Right renal cortex interstitium (tissue), 3 donors: ENCODE measurements around the gene PFKFB4. TPM values are rescaled to one million over a fixed set of nuclear protein-coding genes. Genes with fewer than 3 reads are reported as not detected.
"Not testable (repeated sequence)": the region's sequence is repeated elsewhere in the genome, so short reads cannot be mapped to it uniquely, and the experiment has no call there.

Source experiments
- DNase-seq, 3 donors: peaks; one replicate each; pipeline ENCODE4 v3.0.0-alpha.2; 2013; ENCODE audit warnings: low read depth in 3 of 3, low spot score in 2 of 3
- polyA plus RNA-seq, 3 donors: library from polyadenylated mRNA; unstranded; fragments of 120-200 nt; gene quantifications; one replicate each; pipeline ENCODE4 v1.2.1, GENCODE V29; 2013; ENCODE audit not compliant: insufficient read length in 3 of 3

PFKFB4 gene
- polyA plus RNA-seq, 3 donors, result 3.9 to 4.4 (median 4.1) TPM

DNA sequence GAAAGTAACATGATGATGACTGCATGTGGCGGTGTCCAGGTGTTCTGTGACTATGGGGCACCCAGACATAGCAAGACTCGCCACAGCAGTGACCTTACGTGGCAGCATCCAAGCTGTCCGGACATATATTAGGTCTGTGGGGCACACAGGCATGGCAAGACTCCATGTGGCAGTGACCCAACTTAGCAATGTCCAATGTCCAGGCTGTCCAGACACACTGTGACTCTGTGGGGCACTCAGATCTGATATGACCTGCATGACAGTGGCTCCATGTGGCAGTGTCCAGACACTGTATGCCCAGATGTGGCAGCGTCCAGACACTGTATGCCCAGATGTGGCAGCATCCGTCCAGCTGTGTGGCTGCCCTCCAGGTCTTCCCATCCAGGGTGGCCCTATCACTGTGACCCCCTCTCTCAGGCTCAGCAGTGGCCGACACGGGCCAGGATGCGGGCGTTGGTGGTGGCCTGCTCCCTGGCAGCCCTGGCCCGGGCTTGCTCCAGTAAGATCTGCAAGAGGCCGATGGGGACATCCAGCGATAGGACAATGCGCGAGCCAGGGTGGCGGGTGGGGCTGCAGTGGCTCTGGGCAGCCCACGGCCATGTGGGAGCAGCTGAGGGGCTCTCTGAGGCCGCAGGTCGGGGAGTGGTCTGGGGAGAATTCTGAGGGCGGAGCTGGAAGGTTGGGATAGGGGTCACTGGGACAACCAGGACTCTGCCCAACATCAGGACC is 5.9 kb upstream of the PFKFB4 start:
- no peak for DNase-seq

DNA sequence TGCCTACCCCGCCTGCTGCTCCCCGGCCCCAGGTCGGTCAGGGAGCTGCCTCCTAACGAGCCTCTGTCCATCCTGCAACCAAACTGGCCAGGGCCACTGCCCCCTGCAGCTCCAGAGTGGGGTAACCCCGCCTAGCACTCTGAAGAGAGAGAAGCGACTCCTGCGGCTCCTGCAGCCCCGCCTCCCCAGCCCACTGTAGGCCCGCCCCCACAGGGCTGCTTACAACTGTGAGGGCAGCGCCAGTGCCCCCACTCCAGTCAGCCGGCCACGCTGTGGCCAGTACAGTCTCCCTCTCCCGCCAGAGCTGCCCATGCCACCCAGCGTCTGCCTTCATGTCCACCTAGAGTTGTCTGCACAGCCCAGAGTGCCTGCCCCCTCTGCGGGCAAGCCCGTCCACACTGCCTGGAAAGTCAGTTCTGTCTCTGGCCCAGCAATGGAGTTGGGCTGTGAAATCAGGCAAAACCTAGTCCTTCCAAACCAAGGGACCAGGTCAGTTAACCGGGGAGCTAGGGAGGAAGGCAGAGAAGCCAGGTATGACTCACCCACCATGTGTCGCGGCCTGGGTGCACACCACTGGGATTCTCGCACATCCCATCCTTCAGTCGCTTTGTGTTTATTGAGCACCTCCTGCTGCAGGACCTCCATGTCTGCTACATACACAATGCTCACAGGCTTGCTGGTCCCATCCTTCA is 4.6 kb upstream of the PFKFB4 start:
- DNase-seq, result no peak

DNA sequence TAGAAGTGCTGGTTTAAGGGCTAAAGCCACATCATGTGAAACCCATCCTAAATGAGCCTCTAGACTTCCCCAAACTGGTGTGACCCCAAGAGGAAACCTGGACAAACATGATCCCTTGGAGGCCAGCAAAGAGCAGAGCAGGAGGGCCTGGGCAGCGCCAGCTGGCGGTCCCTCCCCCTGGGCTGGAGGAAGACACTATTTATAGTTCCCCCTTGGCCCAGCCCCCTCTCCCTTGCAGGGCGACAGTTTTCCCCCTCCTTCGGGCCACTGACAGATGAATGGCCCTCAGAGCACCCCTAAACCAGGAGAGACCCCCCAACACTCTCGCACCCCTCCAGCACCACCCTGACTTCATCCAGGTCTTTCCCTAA is 4.0 kb upstream of the PFKFB4 start:
- no peak for DNase-seq

DNA sequence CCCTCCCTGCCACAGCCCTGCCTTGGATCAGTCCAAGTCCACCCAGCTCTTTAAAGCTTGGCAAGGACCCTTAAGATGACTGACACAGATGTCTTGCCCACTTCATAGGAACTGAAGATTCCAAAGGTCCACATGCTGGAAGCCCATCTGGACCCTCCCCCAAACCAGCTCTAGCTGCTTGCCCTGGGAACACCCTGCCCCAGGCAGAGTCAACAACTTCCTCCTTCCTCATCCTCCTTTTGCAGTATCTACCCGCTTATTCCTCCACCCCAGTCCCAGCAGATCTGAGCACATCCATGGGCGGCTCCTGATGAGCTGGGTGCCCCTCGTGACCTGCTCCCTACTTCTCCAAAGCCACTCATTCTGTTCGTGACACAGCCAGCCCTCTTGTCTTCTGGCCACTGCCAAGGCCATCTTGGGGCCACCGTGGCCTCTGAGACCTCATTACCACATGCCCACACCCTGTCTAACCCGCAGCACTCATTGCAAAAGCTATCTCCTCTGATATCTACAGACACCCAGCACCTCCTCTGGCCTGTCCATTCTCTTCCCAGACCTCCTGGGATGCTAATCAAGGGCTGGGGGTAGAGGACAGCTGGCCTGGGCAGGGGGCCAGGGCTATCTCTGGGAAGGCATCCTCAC is 2.0 kb upstream of the PFKFB4 start:
- no peak for DNase-seq

DNA sequence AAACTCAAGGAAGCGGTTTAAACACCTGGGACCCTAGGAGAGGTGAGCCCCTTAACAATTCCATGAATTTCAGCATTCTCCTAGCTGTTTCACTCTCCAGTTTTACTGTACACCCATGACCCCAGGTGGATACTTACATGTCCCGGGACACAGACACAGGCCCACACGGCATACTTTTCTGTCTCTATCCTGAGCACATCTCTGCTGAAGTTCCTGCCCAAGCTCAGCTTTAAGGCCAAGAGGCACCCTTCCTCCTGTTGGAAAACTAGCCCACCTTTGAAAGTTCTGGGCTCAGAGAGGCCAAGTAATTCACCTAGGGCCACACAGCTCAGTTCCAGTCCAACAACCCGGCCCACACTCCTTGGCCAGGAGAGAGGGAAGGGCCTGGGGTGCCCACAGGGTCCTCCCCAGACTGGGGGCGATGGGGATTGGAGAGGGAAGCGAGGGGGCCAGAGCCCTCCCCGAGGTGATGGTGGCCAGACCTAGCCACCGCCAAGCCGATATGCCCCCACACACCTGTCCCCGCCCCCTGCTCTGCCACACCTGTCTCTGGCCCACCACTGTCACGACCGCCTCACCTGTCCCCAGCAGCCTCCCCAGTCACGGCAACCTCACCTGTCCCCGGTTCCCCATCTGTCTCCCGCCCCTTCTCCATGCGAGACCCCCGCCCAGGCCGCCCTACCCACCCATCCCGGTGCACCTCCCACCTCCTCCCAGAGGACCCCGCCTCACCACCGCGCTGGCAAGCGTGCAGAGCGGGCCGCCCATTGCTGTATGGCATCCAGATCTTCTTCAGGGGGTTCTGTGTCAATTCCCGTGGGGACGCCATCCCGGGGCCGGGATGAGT is 431 bp downstream of the PFKFB4 start:
- DNase-seq, result no peak

DNA sequence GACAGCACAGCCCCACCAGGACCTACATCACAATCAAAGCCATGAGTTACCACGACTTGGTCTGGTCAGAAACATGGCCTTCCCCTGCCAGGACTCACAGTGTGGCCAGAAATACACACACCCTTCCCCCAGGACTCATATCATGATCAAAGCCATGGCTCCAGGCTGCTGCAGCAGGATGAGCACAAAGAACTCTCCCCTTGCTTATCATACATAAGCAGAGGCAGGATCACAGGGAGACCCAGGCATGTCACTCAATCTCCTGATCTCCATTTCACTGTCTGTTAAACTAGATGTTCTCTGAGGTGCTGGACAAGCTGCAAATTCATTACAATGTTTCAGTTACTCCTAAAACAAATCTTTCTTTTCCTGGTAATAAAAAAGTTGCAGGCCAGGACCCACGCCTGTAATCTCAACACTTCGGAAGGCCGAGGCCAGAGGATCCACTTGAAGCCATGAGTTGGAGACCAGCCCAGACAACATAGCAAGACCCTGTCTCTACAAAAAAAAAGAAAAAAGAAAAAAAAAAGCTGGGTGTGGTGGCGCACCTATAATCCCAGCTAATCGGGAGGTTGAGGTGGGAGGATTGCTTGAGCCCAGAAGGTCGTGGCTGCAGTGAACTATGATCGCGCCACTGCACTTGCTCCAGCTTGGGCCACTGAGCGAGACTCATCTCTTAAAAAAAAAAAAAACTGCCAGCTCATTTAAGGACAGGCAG is 1.2 kb downstream of the PFKFB4 start:
- DNase-seq, result no peak

DNA sequence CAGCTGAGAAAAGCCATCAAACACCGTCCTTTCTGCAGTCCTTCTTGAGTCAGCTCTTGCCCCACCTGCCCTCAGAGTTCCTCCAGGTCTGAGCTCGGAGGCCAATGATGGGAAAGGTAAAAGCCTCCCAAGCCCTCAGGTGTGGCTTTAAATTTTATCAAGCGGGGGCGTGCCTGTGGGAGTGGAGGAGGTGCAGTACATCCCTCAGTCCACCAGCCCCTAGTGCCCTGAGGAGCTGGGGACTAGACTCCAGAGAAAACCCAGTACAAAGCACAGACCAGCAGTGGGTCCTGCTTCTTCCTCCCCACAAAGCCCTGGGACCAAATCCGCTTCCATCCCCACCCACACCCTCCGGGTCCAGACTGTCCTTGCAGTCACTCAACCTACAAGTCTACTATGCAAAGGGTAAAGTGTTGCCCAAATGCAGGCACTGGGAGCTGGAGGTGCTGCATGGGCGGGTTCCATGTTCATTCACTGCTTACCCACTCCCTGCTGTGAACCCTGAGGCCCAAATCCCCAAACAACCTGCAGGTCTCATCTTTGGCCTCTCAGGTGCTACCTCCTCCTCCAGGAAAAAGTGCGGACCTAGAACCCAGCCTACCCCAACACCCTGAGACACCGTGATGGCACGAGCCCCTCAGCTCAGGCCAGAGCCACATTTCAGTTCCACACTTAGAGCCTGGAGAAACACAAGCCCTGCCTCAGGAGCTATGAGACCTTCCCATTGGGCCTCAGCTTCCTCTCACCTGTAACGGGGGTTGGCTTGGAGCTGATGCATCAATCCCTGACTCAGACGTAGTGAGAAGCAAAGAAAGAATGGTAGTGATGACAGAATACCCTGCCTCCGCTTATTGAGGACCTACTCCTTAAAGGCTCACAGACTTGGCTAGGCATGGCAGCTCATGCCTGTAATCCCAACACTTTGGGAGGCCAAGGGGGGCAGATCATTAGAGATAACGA is 2.4 kb downstream of the PFKFB4 start:
- DNase-seq, result no peak

DNA sequence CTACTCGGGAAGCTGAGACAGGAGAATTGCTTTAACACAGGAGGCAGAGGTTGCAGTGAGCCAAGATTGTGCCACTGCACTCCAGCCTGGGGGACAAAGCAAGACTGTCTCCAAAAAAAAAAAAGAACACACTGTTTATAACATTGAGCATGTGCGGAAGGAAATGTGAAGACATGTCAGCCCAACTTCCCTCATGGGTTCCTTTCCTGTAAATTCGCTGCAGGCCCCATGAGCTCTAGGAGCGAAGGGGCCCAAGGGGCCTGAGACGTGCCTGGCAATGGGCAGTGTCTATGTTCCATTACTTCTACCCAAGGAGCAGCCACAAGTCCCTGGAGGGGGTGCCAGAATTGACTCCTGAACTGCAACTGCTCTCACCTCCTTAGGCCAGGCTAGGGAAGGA is 3.2 kb downstream of the PFKFB4 start:
- no peak for DNase-seq

DNA sequence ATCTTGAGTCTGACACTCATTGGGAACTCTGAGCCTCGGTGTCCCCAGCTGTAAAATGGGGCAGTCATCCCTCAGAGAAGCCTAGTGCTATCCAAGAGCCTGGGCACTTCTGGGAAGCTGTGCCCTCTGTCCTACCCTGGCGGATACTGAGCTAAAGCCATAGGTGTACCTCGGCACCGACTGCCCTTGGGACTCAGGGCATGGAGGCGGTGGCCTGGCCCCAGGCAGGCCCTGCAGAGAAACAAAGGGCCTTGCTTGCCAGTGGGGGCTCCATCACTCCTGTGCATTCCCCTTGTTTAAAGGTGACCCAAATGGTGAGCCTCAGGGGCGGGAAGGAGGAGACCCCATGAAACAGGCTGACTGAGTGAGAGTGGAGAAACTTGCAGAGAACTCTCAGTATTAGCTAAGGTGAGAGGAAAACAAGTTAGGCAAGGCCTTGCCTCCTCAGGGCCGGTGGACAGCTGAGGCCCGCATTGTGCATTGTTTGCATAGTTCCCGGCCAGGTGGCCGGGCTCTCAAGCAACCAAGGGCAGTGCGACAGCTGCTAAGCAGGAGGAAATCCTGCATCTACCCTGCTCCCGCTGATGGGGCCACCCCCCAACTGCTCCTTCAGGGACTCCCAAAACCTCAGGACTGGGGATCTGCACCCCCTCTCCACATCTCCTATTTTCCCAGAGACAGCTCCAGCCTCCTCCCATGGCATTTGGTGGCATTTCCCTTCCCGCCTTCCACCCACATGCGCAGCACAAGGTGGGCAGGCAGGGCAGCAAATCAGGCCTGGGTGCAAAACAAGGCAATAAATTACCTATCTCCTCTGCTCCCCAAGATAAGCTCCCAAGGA is 4.3 kb downstream of the PFKFB4 start:
- DNase-seq, result no peak

DNA sequence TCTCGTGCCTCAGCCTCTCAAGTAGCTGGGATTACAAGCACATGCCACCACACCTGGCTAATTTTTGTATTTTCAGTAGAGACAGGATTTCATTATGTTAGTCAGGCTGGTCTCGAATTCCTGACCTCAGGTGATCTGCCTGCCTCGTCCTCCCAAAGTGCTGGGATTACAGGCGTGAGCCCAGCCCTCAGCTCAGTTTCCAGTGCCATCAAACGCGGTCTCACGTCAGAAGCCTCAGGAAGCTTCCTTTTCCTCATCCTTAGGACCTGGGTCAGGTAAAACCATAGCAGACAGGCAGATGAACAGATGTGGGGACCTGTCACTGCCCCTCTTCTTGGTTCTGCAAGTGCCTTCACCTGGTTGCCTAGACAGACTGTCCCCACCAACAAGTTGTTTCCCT is 5.0 kb downstream of the PFKFB4 start:
- DNase-seq, result not testable (repeated sequence)

DNA sequence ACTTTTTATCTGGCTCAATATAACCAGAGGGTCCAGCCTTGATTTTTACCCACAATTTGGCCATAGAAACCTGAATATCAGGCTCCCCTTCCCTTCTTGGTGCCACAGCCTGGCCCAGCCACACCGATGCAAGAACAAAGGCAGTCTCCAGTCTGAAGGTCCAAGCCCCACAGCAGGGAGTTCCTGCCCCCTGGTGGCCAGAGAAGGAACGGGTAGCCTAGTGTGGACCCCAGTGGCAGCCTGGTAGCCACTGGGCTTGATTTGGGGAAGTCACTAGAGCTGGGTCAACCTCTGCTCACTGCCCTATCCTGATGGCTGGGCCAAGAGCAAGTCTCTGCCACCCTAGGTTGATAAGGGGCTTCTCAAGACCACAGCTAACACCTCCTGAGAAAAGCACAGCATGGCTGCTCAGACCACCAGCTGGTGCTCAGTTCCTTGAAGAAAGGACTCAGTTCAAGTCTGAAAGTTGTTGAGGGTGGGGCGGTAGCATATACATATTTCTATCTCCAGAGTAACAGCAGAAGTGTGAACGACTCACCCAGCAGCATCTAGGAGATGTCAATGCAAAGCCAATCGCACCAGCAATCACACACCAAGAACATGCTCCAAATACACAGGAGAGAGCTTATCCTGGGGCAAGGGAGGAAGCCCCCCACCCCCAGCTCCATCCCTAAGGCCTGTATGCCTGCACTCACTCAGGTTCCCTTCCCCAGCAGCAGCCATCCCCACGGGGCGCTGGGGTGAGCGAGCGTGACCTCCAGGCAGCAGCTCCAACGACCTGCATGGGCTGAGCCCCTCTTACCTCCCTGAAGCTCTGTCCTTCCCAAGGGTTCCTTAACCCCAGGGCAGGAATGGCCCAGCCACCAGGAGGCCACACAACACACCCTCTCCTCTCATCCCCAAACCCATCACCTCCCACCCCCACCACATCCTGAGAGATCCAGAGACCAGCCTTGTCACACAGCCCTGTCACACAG is 7.6 kb downstream of the PFKFB4 start:
- peak in 1 of 3 donors; percentile 48 for DNase-seq

DNA sequence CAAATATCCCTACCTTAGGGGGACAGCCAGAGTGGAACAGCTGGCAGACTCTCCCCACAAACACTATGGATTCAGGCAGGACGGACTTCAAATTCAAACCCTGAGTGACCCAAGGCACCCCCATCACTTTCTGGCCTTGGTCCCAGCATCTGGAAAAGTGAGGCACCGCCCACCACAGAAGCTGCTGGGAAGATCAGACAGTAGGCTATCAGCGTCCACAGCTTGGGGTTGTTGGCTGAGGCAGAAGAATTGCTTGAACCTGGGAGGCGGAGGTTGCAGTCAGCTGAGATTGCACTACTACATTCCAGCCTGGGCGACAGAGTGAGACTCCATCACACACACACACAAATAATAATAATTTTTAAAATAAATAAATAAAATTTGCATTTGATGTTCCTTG is 8.5 kb downstream of the PFKFB4 start:
- DNase-seq, result no peak

DNA sequence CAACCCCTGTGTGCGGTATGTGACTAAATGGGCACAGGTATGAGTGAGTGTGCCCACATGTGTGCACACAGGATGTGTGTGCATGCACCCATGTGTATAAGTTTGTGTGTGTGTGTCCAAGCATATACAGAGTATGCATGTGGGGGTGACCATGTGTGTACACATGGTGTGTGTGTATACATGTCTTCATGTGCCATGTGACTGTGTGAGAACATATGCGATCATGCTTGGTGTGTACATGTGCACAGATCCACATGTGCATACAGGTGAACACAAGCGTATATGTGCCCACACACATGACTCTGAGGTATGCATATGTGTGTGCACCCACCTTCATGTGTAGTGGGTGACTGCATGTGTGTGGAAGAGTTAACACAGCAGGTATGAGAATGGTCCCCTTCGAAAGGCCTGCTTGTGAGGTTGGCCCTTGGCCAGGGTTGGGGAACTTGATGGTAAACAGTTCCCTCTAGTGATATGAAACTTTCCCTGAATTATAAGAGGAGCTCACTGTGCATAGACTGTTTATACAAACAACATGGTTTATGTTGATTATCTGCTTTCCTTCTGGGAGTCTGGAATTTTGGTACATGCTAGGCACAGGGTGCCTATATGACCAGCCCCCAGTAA is 10.3 kb downstream of the PFKFB4 start:
- no peak for DNase-seq

DNA sequence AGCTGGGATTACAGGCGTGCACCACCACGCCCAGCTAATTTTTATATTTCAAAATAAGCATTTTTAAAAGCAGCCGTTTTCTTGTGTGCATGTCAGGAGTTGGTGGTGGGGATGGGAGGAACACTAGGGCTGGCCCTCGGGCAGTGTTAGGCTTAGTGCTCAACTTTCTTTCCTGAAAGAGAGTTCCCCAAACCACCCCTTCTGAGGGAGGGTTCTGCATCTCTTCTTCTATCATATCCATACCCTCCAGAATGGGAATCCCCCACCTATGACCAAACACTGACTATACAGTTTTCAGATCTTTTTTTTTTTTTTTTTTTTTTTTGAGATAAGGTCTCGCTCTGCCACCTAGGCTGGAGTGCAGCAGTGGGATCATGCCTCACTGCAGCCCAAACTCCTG is 12.5 kb downstream of the PFKFB4 start:
- DNase-seq, result no peak

DNA sequence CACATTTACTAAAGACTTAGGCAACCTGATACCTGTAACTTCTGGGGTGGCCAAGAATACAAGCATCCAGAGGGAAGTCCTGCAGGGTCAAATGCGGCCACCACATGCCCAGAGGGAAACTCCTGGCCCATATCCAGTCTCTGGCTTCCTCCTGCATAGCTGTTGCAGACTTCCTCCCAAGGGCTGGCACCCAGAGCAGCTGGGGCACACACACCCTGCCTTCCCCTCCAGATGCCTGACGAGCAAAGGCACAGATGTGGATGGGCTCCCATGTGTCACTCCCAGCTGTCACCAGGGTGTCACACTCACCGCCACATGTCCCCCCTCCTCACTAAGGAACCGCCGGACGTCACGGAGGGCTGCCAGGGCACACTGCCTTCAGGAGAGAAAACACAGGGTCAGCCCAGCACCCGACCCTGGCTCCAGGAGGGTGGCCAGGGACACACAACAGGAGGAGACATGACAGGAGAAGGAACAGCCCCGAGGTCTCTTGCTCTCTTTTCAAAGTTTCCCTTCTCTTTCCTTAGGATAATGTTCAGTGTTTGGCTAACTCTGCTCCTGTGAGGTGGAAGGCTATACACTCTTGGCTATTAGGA is 13.2 kb downstream of the PFKFB4 start:
- DNase-seq, result no peak

DNA sequence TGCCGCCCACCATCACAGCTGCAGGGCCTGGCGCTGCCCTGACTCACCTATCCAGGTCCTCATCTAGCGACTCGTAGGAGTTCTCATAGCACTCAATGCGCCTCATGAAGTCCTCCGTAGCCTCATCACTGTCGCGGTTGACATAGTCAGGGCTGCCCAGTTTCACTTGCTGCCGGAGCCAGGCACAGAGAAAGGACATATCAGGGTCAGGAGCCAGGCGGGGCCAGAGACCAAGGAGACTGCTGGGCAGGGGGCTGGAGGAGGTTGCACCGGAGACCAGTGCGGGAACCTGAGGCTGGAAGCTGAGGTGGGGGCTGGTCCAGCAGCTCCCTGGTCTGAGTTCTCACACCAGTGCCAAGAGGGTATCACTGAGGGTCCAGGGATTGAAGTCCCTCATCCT is 18.2 kb downstream of the PFKFB4 start:
- no peak for DNase-seq
